Keratinocyte (primary cell): Measurements from ENCODE around the gene ARL3. TPM values are rescaled to one million over a fixed set of nuclear protein-coding genes. Genes with fewer than 3 reads are reported as not detected.
A peak's percentile ranks its signal among the peaks of the same experiment; 100 is the strongest.

Experiments used
- DNase-seq: peaks from one replicate; pipeline ENCODE4 v3.0.0-alpha.2; 2011; ENCODE audit warnings: low read depth, missing footprints, low spot score
- FAIRE-seq: peaks from 2 replicates; lab custom pipeline; 2011; peaks lifted over from hg19 to GRCh38; lab: Jason Lieb, UNC
- H2AFZ ChIP-seq: 2 replicates; pipeline ENCODE4 v1.6.0; 2012; ENCODE audit warnings: low read length, control low read depth, inconsistent platforms; ENCODE audit not compliant: control insufficient read depth
- H3K27ac ChIP-seq: 2 replicates; pipeline ENCODE4 v1.5.1; 2011; ENCODE audit warnings: low read length; ENCODE audit not compliant: control insufficient read depth, insufficient read depth
- H3K27me3 ChIP-seq: 3 replicates; pipeline ENCODE4 v1.6.0; 2011; ENCODE audit warnings: low read length; ENCODE audit not compliant: control insufficient read depth, insufficient read depth; ENCODE audit errors: extremely low read depth
- H3K36me3 ChIP-seq, 2 experiments: 2 replicates in 1 of 2; 3 replicates in 1 of 2; pipeline ENCODE4 v1.5.1; 2011; ENCODE audit warnings: low read length in 2 of 2, mild to moderate bottlenecking in 1 of 2; ENCODE audit not compliant: control insufficient read depth in 2 of 2, insufficient read depth in 2 of 2; ENCODE audit errors: extremely low read depth in 1 of 2
- H3K4me1 ChIP-seq: 3 replicates; pipeline ENCODE4 v1.5.1; 2011; ENCODE audit warnings: low read length; ENCODE audit not compliant: control insufficient read depth, insufficient read depth; ENCODE audit errors: extremely low read depth
- H3K4me2 ChIP-seq: 3 replicates; pipeline ENCODE4 v1.6.0; 2011; ENCODE audit warnings: low read depth, low read length; ENCODE audit not compliant: control insufficient read depth, insufficient read depth; ENCODE audit errors: extremely low read depth
- H3K4me3 ChIP-seq, 3 experiments: fragments of 200-600 bp in 1 of 3; sonication (generic) in 1 of 3; 2 replicates in 2 of 3; 3 replicates in 1 of 3; pipeline ENCODE4 v1.5.1; 2011 to 2016; ENCODE audit warnings: low read length in 3 of 3, mild to moderate bottlenecking in 3 of 3, control low read depth in 2 of 3, inconsistent platforms in 1 of 3, low read depth in 1 of 3, mixed read lengths in 1 of 3, mixed run types in 1 of 3, moderate library complexity in 1 of 3; ENCODE audit not compliant: control insufficient read depth in 2 of 3, insufficient read depth in 2 of 3; ENCODE audit errors: extremely low read depth in 1 of 3
- H3K79me2 ChIP-seq: 2 replicates; pipeline ENCODE4 v1.6.0; 2012; ENCODE audit warnings: low read length; ENCODE audit not compliant: control insufficient read depth, insufficient read depth
- H3K9ac ChIP-seq: 3 replicates; pipeline ENCODE4 v1.6.0; 2011; ENCODE audit warnings: low read length; ENCODE audit not compliant: control insufficient read depth, insufficient read depth; ENCODE audit errors: extremely low read depth
- H3K9me1 ChIP-seq: 3 replicates; pipeline ENCODE4 v1.6.0; 2011; ENCODE audit warnings: low read length; ENCODE audit not compliant: control insufficient read depth, insufficient read depth; ENCODE audit errors: extremely low read depth
- H3K9me3 ChIP-seq: 2 replicates; pipeline ENCODE4 v1.5.1; 2012; ENCODE audit warnings: low read depth, low read length; ENCODE audit not compliant: control insufficient read depth
- H4K20me1 ChIP-seq: 3 replicates; pipeline ENCODE4 v1.6.0; 2011; ENCODE audit warnings: low read length; ENCODE audit not compliant: control insufficient read depth, insufficient read depth; ENCODE audit errors: extremely low read depth
- EZH2 ChIP-seq: IDR thresholded peaks from one replicate; pipeline ENCODE4 v1.6.1; 2012; ENCODE audit warnings: inconsistent platforms, mild to moderate bottlenecking, low read length, moderate library complexity
- dilution Hi-C: fragments of 300-500 bp; cut with MboI; formaldehyde crosslinking; loops from one replicate; pipeline ENCODE4 v1.7.0; 2020; ENCODE audit warnings: low sequenced_read_pairs; ENCODE audit not compliant: extremely low pct_ligation_motif_present
- polyA plus RNA-seq, 5 experiments: library from polyadenylated mRNA; depleted of rRNA in 3 of 5; stranded (reverse) in 3 of 5; stranded (forward) in 1 of 5; unstranded in 1 of 5; fragments of >200 nt; gene quantifications; 1 replicate in 1 of 5; 2 replicates in 3 of 5; 3 replicates in 1 of 5; pipeline versions ENCODE4 v1.2.1 to v1.2.3, GENCODE V29; 2011 to 2012; ENCODE audit warnings: missing spikeins in 2 of 5, low read depth in 1 of 5, low replicate concordance in 1 of 5
- TF ChIP-seq, protein P1 (sequence below), 3 experiments: IDR thresholded peaks in 1 of 3; conservative IDR thresholded peaks in 1 of 3; optimal IDR thresholded peaks in 1 of 3; 2 replicates in 2 of 3; 3 replicates in 1 of 3; pipeline versions ENCODE3 to v1.5.1; 2011; ENCODE audit warnings: low read length in 3 of 3, mild to moderate bottlenecking in 3 of 3, moderate library complexity in 2 of 3, control low read depth in 1 of 3, inconsistent platforms in 1 of 3; ENCODE audit not compliant: insufficient read depth in 2 of 3; ENCODE audit errors: extremely low read depth in 1 of 3

The ARL3 gene
- polyA plus RNA-seq, 1 donor (not counting 4 experiments of a cell fraction or from before 2014, with no cell fraction given) = 10.7 TPM

DNA sequence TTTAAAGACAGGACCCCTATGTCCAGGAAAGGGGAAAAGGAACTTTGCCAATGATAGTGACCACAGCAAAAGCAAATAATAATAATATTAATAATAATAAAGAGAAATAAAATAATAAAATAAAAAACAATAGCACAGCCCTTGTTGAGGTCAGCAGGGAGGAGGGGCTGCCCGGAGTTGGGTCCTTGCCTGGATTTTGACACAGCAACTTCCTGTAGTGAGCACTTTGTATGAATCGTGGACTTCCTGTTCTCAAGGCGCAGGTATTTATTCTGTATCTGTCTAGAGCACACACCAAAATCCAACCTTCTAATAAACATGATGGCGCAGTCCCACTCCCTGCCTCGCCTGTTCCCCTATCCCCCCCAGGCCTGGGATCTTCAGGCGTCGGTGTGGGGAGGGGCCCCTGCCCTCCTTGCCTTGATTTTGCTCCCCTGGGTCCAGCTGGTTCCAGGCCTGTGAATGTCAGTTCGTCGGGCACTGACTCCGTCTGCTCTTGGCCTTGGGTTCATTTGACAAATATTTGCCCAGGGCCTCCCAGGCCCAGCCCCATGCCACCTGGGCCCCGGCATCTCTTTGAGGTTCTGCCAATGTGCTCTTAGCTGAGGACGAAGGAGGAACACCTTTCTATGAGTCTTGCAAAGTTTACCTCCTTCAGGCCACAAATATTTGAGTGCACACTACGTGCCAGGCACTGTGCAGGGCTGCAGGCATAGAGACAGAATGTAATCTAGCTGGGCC is 56.0 kb downstream of the ARL3 start:
- Histone ChIP-seq H3K79me2 (peaks cover 10% of the 10 kb centered on the region), H3K9ac (no peak overlapping the region), H3K4me2 (no peak overlapping the region), H2AFZ (peak overlapping the region; percentile 12), H3K9me1 (no peaks in the 10 kb centered on the region), H3K27me3 (no peaks in the 10 kb centered on the region), H3K27ac (peak overlapping the region; percentile 2), H4K20me1 (no peaks in the 10 kb centered on the region), H3K9me3 (no peaks in the 10 kb centered on the region), H3K4me3 (no peak overlapping the region), H3K36me3 (peaks cover 22 to 33% of the 10 kb centered on the region in 2 experiments), H3K4me1 (peaks cover 15% of the 10 kb centered on the region)
- TF ChIP-seq EZH2 = no peak
- TF ChIP-seq, protein P1, sequence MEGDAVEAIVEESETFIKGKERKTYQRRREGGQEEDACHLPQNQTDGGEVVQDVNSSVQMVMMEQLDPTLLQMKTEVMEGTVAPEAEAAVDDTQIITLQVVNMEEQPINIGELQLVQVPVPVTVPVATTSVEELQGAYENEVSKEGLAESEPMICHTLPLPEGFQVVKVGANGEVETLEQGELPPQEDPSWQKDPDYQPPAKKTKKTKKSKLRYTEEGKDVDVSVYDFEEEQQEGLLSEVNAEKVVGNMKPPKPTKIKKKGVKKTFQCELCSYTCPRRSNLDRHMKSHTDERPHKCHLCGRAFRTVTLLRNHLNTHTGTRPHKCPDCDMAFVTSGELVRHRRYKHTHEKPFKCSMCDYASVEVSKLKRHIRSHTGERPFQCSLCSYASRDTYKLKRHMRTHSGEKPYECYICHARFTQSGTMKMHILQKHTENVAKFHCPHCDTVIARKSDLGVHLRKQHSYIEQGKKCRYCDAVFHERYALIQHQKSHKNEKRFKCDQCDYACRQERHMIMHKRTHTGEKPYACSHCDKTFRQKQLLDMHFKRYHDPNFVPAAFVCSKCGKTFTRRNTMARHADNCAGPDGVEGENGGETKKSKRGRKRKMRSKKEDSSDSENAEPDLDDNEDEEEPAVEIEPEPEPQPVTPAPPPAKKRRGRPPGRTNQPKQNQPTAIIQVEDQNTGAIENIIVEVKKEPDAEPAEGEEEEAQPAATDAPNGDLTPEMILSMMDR (optimal IDR thresholded peaks at IDR 0.05 in 1 of 3, IDR thresholded peaks at IDR 0.05 in 1 of 3, conservative IDR thresholded peaks at IDR 0.05 in 1 of 3; ENCODE audit: extremely low read depth in 1 of 3, insufficient read depth in 2 of 3, low read length in 3 of 3) = no peak
- DNase-seq = no peak
- peak; percentile 58 for FAIRE-seq
- dilution Hi-C loops = no loop called here

DNA sequence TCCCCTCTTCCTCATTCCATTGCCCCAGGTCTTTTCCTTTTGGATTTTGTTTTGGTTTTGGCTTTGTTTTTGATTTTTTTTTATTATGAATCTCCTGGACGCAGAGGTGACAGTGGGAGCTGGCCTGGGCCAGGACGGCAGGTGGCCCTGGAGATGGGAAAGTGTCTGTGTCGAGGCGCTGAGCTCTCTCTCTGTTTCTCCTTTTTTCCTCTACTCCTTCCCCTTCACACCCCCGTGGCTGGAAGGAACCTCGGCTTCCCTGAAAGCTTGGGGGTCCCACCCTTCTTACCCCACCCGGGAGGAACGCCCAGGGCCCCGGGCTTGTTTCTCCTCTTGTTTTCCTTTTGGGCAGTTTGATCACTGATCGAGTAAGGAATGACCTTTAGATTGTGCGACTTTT is 56.7 kb downstream of the ARL3 start:
- TF ChIP-seq, protein P1 (optimal IDR thresholded peaks at IDR 0.05 in 1 of 3, IDR thresholded peaks at IDR 0.05 in 1 of 3, conservative IDR thresholded peaks at IDR 0.05 in 1 of 3; ENCODE audit: extremely low read depth in 1 of 3, insufficient read depth in 2 of 3, low read length in 3 of 3) = no peak
- TF ChIP-seq EZH2 = no peak
- H3K9me1 ChIP-seq = no peaks in the 10 kb centered on the region
- H3K27me3 ChIP-seq = no peaks in the 10 kb centered on the region
- H3K4me2 ChIP-seq = no peak overlapping the region
- DNase-seq (no peak), FAIRE-seq (no peak)
- dilution Hi-C loops = no loop called here
- H3K9me3 ChIP-seq = no peaks in the 10 kb centered on the region
- H3K27ac ChIP-seq = no peak overlapping the region
- no peak overlapping the region for H2AFZ ChIP-seq
- H3K4me3 ChIP-seq = no peak overlapping the region
- peaks cover 12% of the 10 kb centered on the region for H3K79me2 ChIP-seq
- H3K4me1 ChIP-seq = peaks cover 15% of the 10 kb centered on the region
- H3K9ac ChIP-seq = no peak overlapping the region
- peaks cover 24 to 35% of the 10 kb centered on the region in 2 experiments for H3K36me3 ChIP-seq
- no peaks in the 10 kb centered on the region for H4K20me1 ChIP-seq
